Panc1 (cell line): ENCODE measurements around the gene AKAP5. TPM values are rescaled to one million over a fixed set of nuclear protein-coding genes. Genes with fewer than 3 reads are reported as not detected.

Source experiments
- ATAC-seq: fragments of 200-7000 bp; cut with Tn5 transposase; 2 replicates; pipeline ENCODE4 v1.9.1; 2020; ENCODE audit warnings: mild to moderate bottlenecking, moderate library complexity
- BruUV-seq: library from RNA; stranded (reverse); fragments of 400-500 nt; replicated peaks from 2 replicates; lab custom pipeline; 2021; lab: Mats Ljungman, UMichigan
- CTCF ChIA-PET: fragments of 300-600 bp; sonication (Branson Sonifier 250); formaldehyde crosslinking; loops from one replicate; lab custom pipeline; 2022; ENCODE audit warnings: antibody characterized with exemption; lab: Charles Lee
- POLR2A ChIA-PET: fragments of 300-600 bp; sonication (Branson Sonifier 250); formaldehyde crosslinking; loops from one replicate; lab custom pipeline; 2022; ENCODE audit warnings: antibody characterized with exemption; lab: Charles Lee
- DNase-seq: peaks from one replicate; pipeline ENCODE4 v3.0.0-alpha.2; 2010; ENCODE audit warnings: low read depth, low spot score
- H3K27ac ChIP-seq: 2 replicates; pipeline ENCODE4 v1.5.1; 2011; ENCODE audit warnings: mild to moderate bottlenecking, low read length, inconsistent platforms
- H3K27me3 ChIP-seq: fragments of 200-500 bp; sonication (Bioruptor generic); 2 replicates; pipeline ENCODE4 v1.6.0; 2014; ENCODE audit warnings: low read length, inconsistent platforms; ENCODE audit not compliant: control insufficient read depth, insufficient read depth
- H3K36me3 ChIP-seq: fragments of 200-500 bp; sonication (Bioruptor generic); 2 replicates; pipeline ENCODE4 v1.5.1; 2014; ENCODE audit warnings: inconsistent platforms, mild to moderate bottlenecking, low read length, moderate library complexity; ENCODE audit not compliant: control insufficient read depth, insufficient read depth
- H3K4me1 ChIP-seq: 2 replicates; pipeline ENCODE4 v1.5.1; 2011; ENCODE audit warnings: inconsistent platforms, mild to moderate bottlenecking, low read length, moderate library complexity; ENCODE audit not compliant: control insufficient read depth, insufficient read depth
- H3K4me3 ChIP-seq, 2 experiments: 2 replicates each; pipeline ENCODE4 v1.5.1; 2011 to 2012; ENCODE audit warnings: low read depth in 2 of 2, low read length in 2 of 2, mild to moderate bottlenecking in 2 of 2, inconsistent platforms in 1 of 2, moderate library complexity in 1 of 2
- H3K9me3 ChIP-seq: fragments of 200-500 bp; sonication (Bioruptor generic); 2 replicates; pipeline ENCODE4 v1.5.1; 2014; ENCODE audit warnings: low read depth, mild to moderate bottlenecking, inconsistent platforms, low read length, moderate library complexity; ENCODE audit not compliant: control insufficient read depth, insufficient read depth
- CTCF ChIP-seq: fragments of 450-650 bp; IDR thresholded peaks from 2 replicates; pipeline ENCODE4 v1.5.1; 2017; ENCODE audit warnings: mild to moderate bottlenecking
- POLR2AphosphoS5 ChIP-seq: IDR thresholded peaks from 2 replicates; pipeline ENCODE4 v1.6.1; 2012; ENCODE audit warnings: mild to moderate bottlenecking, low read depth, low read length, moderate library complexity
- SIN3A ChIP-seq: IDR thresholded peaks from 2 replicates; pipeline ENCODE4 v1.6.1; 2012; ENCODE audit warnings: low read depth, mild to moderate bottlenecking, low read length, moderate library complexity, borderline replicate concordance; ENCODE audit not compliant: insufficient read depth
- TCF7L2 ChIP-seq: IDR thresholded peaks from 2 replicates; pipeline ENCODE4 v1.6.1; 2011; ENCODE audit warnings: mild to moderate bottlenecking, low read depth, low read length, inconsistent platforms
- in situ Hi-C: cut with HindIII; loops from 2 replicates; pipeline ENCODE4 v1.10.0; 2016; ENCODE audit warnings: low sequenced_read_pairs, low pct_unique_long_range_greater_than_20kb
- intact Hi-C: fragments of 100-400 bp; cut with micrococcal nuclease; formaldehyde crosslinking; loops from one replicate; pipeline ENCODE4 v1.10.0; 2022; ENCODE audit not compliant: unreplicated experiment
- total RNA-seq: library from RNA; stranded (reverse); gene quantifications from one replicate; pipeline ENCODE4 v1.2.1, GENCODE V29; 2021; ENCODE audit not compliant: unreplicated experiment
- TF ChIP-seq, protein P1 (sequence below), 2 experiments: IDR thresholded peaks; 2 replicates each; pipeline ENCODE4 v1.6.1; 2011 to 2012; ENCODE audit warnings: low read depth in 2 of 2, control low read depth in 1 of 2, low read length in 1 of 2, mild to moderate bottlenecking in 1 of 2, moderate library complexity in 1 of 2; ENCODE audit not compliant: insufficient read depth in 1 of 2

The AKAP5 gene
- total RNA-seq, 1 experiment from 2014 or later = 0.64 TPM

DNA sequence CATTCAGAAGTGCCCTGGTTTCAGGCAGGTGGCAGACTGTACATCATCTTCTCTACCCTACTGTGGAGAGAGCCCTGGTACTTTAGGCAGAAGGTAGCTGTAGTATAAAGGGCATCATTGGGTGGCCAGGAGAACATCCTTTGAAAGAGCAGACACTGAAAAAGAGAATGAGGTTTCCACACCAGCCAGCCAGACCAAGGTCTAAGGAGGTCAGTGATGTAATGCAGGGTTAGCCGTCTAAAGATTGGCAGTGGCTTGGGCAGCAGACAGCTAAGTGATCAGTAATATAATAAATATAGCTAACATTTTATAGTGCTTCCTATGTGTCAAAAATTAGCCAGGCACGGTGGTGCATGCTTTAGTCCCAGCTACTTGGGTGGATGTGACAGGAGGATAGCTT, 26.3 kb downstream of the AKAP5 start:
- POLR2A ChIA-PET = no interaction called here
- TF ChIP-seq, protein P1, sequence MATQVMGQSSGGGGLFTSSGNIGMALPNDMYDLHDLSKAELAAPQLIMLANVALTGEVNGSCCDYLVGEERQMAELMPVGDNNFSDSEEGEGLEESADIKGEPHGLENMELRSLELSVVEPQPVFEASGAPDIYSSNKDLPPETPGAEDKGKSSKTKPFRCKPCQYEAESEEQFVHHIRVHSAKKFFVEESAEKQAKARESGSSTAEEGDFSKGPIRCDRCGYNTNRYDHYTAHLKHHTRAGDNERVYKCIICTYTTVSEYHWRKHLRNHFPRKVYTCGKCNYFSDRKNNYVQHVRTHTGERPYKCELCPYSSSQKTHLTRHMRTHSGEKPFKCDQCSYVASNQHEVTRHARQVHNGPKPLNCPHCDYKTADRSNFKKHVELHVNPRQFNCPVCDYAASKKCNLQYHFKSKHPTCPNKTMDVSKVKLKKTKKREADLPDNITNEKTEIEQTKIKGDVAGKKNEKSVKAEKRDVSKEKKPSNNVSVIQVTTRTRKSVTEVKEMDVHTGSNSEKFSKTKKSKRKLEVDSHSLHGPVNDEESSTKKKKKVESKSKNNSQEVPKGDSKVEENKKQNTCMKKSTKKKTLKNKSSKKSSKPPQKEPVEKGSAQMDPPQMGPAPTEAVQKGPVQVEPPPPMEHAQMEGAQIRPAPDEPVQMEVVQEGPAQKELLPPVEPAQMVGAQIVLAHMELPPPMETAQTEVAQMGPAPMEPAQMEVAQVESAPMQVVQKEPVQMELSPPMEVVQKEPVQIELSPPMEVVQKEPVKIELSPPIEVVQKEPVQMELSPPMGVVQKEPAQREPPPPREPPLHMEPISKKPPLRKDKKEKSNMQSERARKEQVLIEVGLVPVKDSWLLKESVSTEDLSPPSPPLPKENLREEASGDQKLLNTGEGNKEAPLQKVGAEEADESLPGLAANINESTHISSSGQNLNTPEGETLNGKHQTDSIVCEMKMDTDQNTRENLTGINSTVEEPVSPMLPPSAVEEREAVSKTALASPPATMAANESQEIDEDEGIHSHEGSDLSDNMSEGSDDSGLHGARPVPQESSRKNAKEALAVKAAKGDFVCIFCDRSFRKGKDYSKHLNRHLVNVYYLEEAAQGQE (IDR thresholded peaks at IDR 0.05; ENCODE audit: insufficient read depth in 1 of 2, low read depth in 2 of 2, low read length in 1 of 2) = no peak
- TF ChIP-seq POLR2AphosphoS5 = no peak
- TF ChIP-seq CTCF = no peak
- no peak for TF ChIP-seq TCF7L2
- Histone ChIP-seq H3K4me1 (no peaks in the 10 kb centered on the region), H3K9me3 (no peaks in the 10 kb centered on the region), H3K36me3 (peaks cover 5% of the 10 kb centered on the region), H3K27me3 (no peaks in the 10 kb centered on the region), H3K27ac (no peak overlapping the region), H3K4me3 (no peak overlapping the region)
- DNase-seq (no peak), ATAC-seq (no peak)
- BruUV-seq = no TSS peak
- CTCF ChIA-PET = no interaction called here
- intact Hi-C loops (no loop called here), in situ Hi-C loops (no loop called here)

- Histone ChIP-seq H3K36me3 (peaks cover 2% of the 10 kb centered on the region; the same call in 1 of the 2 replicates), H3K9me3 (no peaks in the 10 kb centered on the region), H3K27me3 (no peaks in the 10 kb centered on the region), H3K4me3 (no peak overlapping the region), H3K4me1 (no peaks in the 10 kb centered on the region), H3K27ac (no peak overlapping the region)
- ATAC-seq (no peak), DNase-seq (no peak)
- ChIA-PET CTCF (interaction anchor here (0.5 kb wide), 1 partner anchor 149 kb away, joined by 3 read pairs; no protein-coding TSS in a partner anchor), POLR2A (interaction anchor here (0.6 kb wide), 1 partner anchor 260 kb away, joined by 4 read pairs; no protein-coding TSS in a partner anchor)
- intact Hi-C loops = no loop called here
- in situ Hi-C loops = no loop called here
- no peak for TF ChIP-seq CTCF
- TF ChIP-seq TCF7L2 = no peak
- TF ChIP-seq, protein P1 (IDR thresholded peaks at IDR 0.05; ENCODE audit: insufficient read depth in 1 of 2, low read depth in 2 of 2, low read length in 1 of 2) = no peak
- TF ChIP-seq SIN3A = no peak
- no peak for TF ChIP-seq POLR2AphosphoS5
- no TSS peak for BruUV-seq
Measured at GRCh38 chr14:64493455-64493854, 28.2 kb downstream of the AKAP5 start.
